Liver (tissue), 9 donors: ENCODE measurements around the gene ATAD3A. TPM values are rescaled to one million over a fixed set of nuclear protein-coding genes. Genes with fewer than 3 reads are reported as not detected.

Experiments used
- DNase-seq: peaks from one replicate; pipeline ENCODE4 v3.0.0-alpha.2; 2017; ENCODE audit warnings: low spot score
- H3K27ac ChIP-seq, 2 donors: one replicate each; pipeline ENCODE4 v1.7.0; 2013; ENCODE audit warnings: inconsistent platforms in 2 of 2, low read length in 2 of 2, control low read depth in 1 of 2, low read depth in 1 of 2, mild to moderate bottlenecking in 1 of 2
- H3K27me3 ChIP-seq, 4 donors: one replicate each; pipeline versions ENCODE4 v1.6.1 to v1.7.0; 2013; ENCODE audit warnings: low read length in 3 of 4, inconsistent platforms in 1 of 4, mild to moderate bottlenecking in 1 of 4, moderate library complexity in 1 of 4; ENCODE audit not compliant: control insufficient read depth in 4 of 4, insufficient read depth in 4 of 4
- H3K36me3 ChIP-seq, 4 donors: one replicate each; pipeline versions ENCODE4 v1.6.1 to v1.7.0; 2013; ENCODE audit warnings: low read length in 3 of 4, mild to moderate bottlenecking in 3 of 4, low read depth in 1 of 4, moderate library complexity in 1 of 4; ENCODE audit not compliant: control insufficient read depth in 4 of 4, insufficient read depth in 3 of 4
- H3K4me1 ChIP-seq, 4 donors: one replicate each; pipeline versions ENCODE4 v1.6.1 to v1.7.0; 2013; ENCODE audit warnings: low read length in 3 of 4, mild to moderate bottlenecking in 3 of 4, moderate library complexity in 1 of 4; ENCODE audit not compliant: control insufficient read depth in 4 of 4, insufficient read depth in 4 of 4
- H3K4me3 ChIP-seq, 3 donors: one replicate each; pipeline versions ENCODE4 v1.6.1 to v1.7.0; 2013; ENCODE audit warnings: low read length in 3 of 3, control low read depth in 1 of 3, low read depth in 1 of 3, mild to moderate bottlenecking in 1 of 3
- H3K9ac ChIP-seq, 2 donors: one replicate each; pipeline ENCODE4 v1.7.0; 2013; ENCODE audit warnings: low read length in 2 of 2, mild to moderate bottlenecking in 2 of 2, moderate library complexity in 2 of 2, control low read depth in 1 of 2, low read depth in 1 of 2
- H3K9me3 ChIP-seq, 4 donors: one replicate each; pipeline versions ENCODE4 v1.6.1 to v1.7.0; 2013; ENCODE audit warnings: low read length in 3 of 4; ENCODE audit not compliant: control insufficient read depth in 4 of 4
- ATF3 ChIP-seq: IDR thresholded peaks from 2 replicates; pipeline ENCODE4 v1.6.1; 2016; ENCODE audit warnings: antibody characterized with exemption
- CTCF ChIP-seq: fragments of 150-350 bp; IDR thresholded peaks from 2 replicates; pipeline ENCODE4 v1.5.1; 2017; ENCODE audit warnings: improper control_type of control experiment, low read depth, low read length; ENCODE audit not compliant: missing input control
- EGR1 ChIP-seq, 2 donors: IDR thresholded peaks; 2 replicates each; pipeline ENCODE4 v1.6.1; 2016 to 2018; ENCODE audit warnings: antibody characterized with exemption in 2 of 2, low read depth in 2 of 2
- FOXA1 ChIP-seq: IDR thresholded peaks from 2 replicates; pipeline ENCODE4 v1.6.1; 2016; ENCODE audit warnings: antibody characterized with exemption
- FOXA2 ChIP-seq: IDR thresholded peaks from 2 replicates; pipeline ENCODE4 v1.6.1; 2016; ENCODE audit warnings: antibody characterized with exemption
- GABPA ChIP-seq, 2 donors: IDR thresholded peaks in 1 of 2; conservative IDR thresholded peaks in 1 of 2; 2 replicates each; pipeline ENCODE4 v1.6.1; 2016; ENCODE audit warnings: antibody characterized with exemption in 2 of 2, mild to moderate bottlenecking in 1 of 2, moderate library complexity in 1 of 2
- HNF4A ChIP-seq, 2 donors: conservative IDR thresholded peaks; 2 replicates each; pipeline ENCODE4 v1.6.1; 2016; ENCODE audit warnings: antibody characterized with exemption in 2 of 2, mild to moderate bottlenecking in 2 of 2
- HNF4G ChIP-seq: IDR thresholded peaks from 2 replicates; pipeline ENCODE4 v1.6.1; 2016; ENCODE audit warnings: antibody characterized with exemption
- JUND ChIP-seq, 2 donors: IDR thresholded peaks; 2 replicates each; pipeline ENCODE4 v1.6.1; 2016; ENCODE audit warnings: antibody characterized with exemption in 2 of 2
- NR2F2 ChIP-seq: IDR thresholded peaks from 2 replicates; pipeline ENCODE4 v1.6.1; 2016; ENCODE audit warnings: antibody characterized with exemption
- RAD21 ChIP-seq, 2 donors: IDR thresholded peaks; 2 replicates each; pipeline ENCODE4 v1.6.1; 2016; ENCODE audit warnings: antibody characterized with exemption in 2 of 2, mild to moderate bottlenecking in 2 of 2
- REST ChIP-seq: IDR thresholded peaks from 2 replicates; pipeline ENCODE4 v1.6.1; 2016; ENCODE audit warnings: antibody characterized with exemption, mild to moderate bottlenecking
- RXRA ChIP-seq, 2 donors: IDR thresholded peaks; 2 replicates each; pipeline ENCODE4 v1.6.1; 2017 to 2018; ENCODE audit warnings: antibody characterized with exemption in 2 of 2, mild to moderate bottlenecking in 1 of 2
- SP1 ChIP-seq: IDR thresholded peaks from 2 replicates; pipeline ENCODE4 v1.6.1; 2018; ENCODE audit warnings: antibody characterized with exemption, mild to moderate bottlenecking
- TAF1 ChIP-seq: conservative IDR thresholded peaks from 2 replicates; pipeline ENCODE4 v1.6.1; 2016; ENCODE audit warnings: antibody characterized with exemption, mild to moderate bottlenecking
- YY1 ChIP-seq: IDR thresholded peaks from 2 replicates; pipeline ENCODE4 v1.6.1; 2016; ENCODE audit warnings: antibody characterized with exemption, mild to moderate bottlenecking
- ZBTB33 ChIP-seq: IDR thresholded peaks from 2 replicates; pipeline ENCODE4 v1.6.1; 2016; ENCODE audit warnings: antibody characterized with exemption
- WGBS: extraction: QIAGEN DNeasy Blood & Tissue Kit; methylation state at CpG from one replicate; pipeline ENCODE4 v1.1.7; 2013; 5-methylcytosine and 5-hydroxymethylcytosine counted together
- polyA plus RNA-seq, 2 donors: library from polyadenylated mRNA; stranded (reverse) in 1 of 2; unstranded in 1 of 2; fragments of 200-250 nt in 1 of 2; fragments of >200 nt in 1 of 2; fragmentation: Nextera tagmentation in 1 of 2; extraction: Ambion mirVana in 1 of 2; gene quantifications; one replicate each; pipeline versions ENCODE4 v1.2.1 to v1.2.3, GENCODE V29; 2013 to 2015
- total RNA-seq, 2 donors: library from RNA; depleted of rRNA; stranded (reverse); fragments of >200 nt; gene quantifications; one replicate each; pipeline ENCODE4 v1.2.3, GENCODE V29; 2014
- TF ChIP-seq, protein P1 (sequence below): IDR thresholded peaks from 2 replicates; pipeline ENCODE4 v1.6.1; 2016; ENCODE audit warnings: antibody characterized with exemption
- donor health status: healthy.
- donor health status: healthy.
- donor health status: healthy.
- donor health status: healthy.
- donor health status: healthy.

ATAD3A gene
- total and polyA plus RNA-seq, 4 donors = 7.2 to 20.0 (median 15.8) TPM

GRCh38 chr1:1552263-1552639, 40.3 kb downstream of the ATAD3A start:
- Histone ChIP-seq H3K4me3 (no peak overlapping the region), H3K36me3 (peaks cover 0 to 2% (median 0%) of the 10 kb centered on the region in 4 donors), H3K9me3 (no peaks in the 10 kb centered on the region), H3K9ac (no peak overlapping the region), H3K27me3 (no peaks in the 10 kb centered on the region), H3K4me1 (peaks cover 0 to 17% (median 9%) of the 10 kb centered on the region in 4 donors), H3K27ac (no peak overlapping the region)
- no peak for DNase-seq
- WGBS = 87% methylated on average over 10 of the region's 10 CpGs
- TF ChIP-seq FOXA1 = no peak
- TF ChIP-seq REST = no peak
- TF ChIP-seq YY1 = no peak
- TF ChIP-seq RAD21 (IDR thresholded peaks at IDR 0.05) = no peak
- TF ChIP-seq NR2F2 = no peak

DNA sequence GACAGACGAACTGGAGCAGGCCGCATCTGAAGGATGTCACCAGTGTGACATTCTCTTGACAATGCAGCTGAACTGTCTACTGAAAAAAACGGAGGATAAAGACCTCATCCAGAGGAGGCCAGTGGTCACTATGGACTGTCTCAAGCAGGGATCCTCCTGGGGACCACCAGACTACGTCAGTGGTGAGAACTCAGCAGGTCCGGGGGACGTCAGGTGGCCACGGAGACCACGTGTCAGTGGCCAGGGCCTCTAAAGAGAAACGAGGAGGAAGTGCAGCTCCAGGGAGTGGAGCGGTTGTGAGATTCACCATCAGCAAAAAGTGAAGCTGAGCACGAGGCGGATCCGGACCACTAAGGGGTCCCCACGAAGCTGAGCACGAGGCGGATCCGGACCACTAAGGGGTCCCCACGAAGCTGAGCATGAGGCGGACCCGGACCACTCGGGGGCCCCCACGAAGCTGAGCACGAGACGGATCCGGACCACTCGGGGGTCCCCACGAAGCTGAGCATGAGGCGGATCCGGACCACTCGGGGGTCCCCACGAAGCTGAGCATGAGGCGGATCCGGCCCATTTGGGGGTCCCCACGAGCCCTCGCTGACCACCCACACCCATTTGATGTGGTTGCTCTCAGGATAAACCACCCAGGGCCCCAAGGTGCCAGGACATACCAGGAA, 42.0 kb downstream of the ATAD3A start:
- TF ChIP-seq EGR1 (IDR thresholded peaks at IDR 0.05; ENCODE audit: low read depth in 2 of 2) (no peak), FOXA2 (no peak), ATF3 (no peak), ZBTB33 (no peak), HNF4G (no peak), YY1 (no peak), RAD21 (IDR thresholded peaks at IDR 0.05) (no peak), CTCF (no peak), JUND (IDR thresholded peaks at IDR 0.05) (no peak), TAF1 (no peak), GABPA (IDR thresholded peaks at IDR 0.05 in 1 of 2, conservative IDR thresholded peaks at IDR 0.05 in 1 of 2) (no peak), SP1 (no peak), HNF4A (conservative IDR thresholded peaks at IDR 0.05) (no peak), NR2F2 (no peak), FOXA1 (no peak), REST (no peak), RXRA (IDR thresholded peaks at IDR 0.05) (no peak)
- TF ChIP-seq, protein P1, sequence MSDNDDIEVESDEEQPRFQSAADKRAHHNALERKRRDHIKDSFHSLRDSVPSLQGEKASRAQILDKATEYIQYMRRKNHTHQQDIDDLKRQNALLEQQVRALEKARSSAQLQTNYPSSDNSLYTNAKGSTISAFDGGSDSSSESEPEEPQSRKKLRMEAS = no peak
- Histone ChIP-seq H3K9ac (no peak overlapping the region), H3K9me3 (no peaks in the 10 kb centered on the region), H3K27ac (no peak overlapping the region), H3K36me3 (no peaks in the 10 kb centered on the region), H3K4me1 (peaks cover 0 to 17% (median 9%) of the 10 kb centered on the region in 4 donors), H3K27me3 (no peaks in the 10 kb centered on the region), H3K4me3 (no peak overlapping the region)
- WGBS = 92% methylated on average over 35 of the region's 35 CpGs
- no peak for DNase-seq
